Measurements from ENCODE around the gene PACSIN1.

PACSIN1 gene

GRCh38 chr6:34514593-34515472 lies 49.0 kb downstream of the PACSIN1 start:
- no peak for DNase-seq (ENCODE audit: low spot score)

GRCh38 chr6:34515473-34516387 lies 49.9 kb downstream of the PACSIN1 start:
- DNase-seq (ENCODE audit: low spot score) = no peak

DNA sequence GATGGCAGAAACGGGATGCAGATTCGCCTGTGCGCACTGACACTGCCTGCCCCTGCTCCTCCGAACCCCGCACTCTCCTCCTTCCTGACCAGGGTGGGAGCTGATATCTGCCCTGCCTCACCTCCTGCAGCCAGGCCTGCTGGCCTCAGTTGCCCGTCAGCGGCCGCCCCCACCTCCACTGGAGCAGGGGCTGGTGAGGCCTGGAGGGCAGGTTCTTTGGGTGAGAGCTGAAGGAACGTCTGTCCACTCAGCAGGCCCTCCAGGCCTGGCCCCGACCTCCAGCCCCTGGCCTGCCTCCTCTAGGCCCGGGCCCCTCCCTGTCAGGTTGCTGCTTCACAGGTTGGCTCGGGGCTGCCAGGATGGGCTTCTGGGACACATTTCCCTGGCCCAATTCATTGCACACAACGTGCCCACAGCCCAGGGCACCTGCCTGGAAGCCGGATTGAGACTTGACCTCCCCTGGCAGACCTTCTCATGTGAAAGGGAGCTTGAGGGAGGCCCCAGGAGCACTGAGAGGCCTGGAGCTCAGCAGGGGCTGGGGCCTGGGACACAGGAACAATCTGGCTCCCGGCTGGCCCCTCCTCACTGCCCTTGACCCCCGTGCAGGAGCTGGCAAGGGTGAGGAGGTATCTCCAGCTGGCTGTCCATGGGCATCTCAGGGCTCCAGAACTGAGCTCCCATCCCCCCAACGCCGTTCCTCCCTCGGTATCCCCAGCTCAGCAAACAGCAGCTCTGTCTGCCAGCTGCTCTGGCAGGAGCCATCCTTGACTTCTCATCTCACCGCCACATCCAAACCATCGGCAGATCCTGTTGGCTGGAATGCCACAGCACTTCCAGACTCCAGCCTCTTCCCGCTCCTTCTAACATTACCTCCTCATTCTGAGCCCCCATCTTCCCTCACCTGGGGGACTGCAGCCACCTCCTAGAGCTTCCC lies 50.8 kb downstream of the PACSIN1 start:
- no peak for DNase-seq (ENCODE audit: low spot score)

DNA sequence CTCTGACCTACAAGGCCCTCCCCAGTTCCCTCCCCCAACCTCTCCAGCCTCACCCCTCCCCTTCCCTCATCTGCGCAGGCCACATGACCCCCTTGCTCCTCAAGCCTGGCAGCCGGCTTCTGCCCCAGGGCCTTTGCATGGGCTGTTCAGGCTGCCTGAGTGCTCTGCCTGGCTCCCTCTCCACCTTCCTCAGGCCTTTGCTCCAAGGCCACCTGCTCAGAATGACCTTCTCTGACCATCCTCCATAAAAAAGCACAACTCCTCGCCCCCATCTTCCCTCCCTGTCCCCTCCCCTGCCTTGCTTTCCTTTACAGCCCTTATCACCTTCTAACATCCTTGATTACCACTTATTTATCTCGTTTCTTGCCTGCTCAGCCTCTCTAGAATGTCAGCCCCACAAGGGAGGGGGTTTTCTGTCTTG lies 51.6 kb downstream of the PACSIN1 start:
- DNase-seq (ENCODE audit: low spot score) = no peak

- DNase-seq (ENCODE audit: low spot score) = no peak
Observed at GRCh38 chr6:34517966-34518365, 52.1 kb downstream of the PACSIN1 start.

DNA sequence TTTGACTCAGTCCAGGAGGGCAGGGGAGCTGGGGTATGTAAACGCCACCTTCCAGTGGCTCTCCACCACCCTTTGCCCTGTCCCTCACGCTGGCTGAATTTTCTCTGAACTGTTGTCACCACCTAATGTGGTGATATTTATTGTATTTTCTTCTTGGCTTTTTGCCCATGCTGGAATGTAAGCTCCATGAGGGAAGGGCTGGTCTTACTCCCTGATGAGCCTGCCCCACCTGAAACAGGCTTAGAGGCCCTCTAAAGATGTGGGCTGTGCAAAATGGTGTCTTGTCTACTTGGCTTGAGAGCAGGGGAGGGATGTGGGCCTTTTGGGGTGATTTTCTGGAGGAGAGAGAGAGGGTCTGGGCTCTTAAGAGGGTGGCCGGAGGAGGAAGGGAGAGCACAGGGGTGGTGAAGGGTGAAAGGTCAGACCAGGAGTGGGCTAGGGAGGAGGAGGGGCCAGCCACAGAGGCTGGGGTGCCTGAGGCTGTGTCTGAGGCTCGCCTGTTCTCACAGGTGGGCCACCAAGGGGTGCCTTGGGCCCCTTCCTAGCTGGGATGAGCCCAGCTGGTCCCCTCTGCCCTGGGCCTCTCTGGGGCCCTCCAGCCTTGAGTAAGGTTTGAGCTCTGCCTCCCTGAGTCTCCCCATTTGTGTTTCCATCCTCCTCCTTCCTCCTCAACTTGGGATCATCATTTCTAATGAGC lies 52.9 kb downstream of the PACSIN1 start:
- DNase-seq (ENCODE audit: low spot score) = no peak

- no peak for DNase-seq (ENCODE audit: low spot score)
Observed at GRCh38 chr6:34519971-34520644, 54.2 kb downstream of the PACSIN1 start.

GRCh38 chr6:34520645-34521462 lies 55.0 kb downstream of the PACSIN1 start:
- no peak for DNase-seq (ENCODE audit: low spot score)

- no peak for DNase-seq (ENCODE audit: low spot score)
Observed at GRCh38 chr6:34521463-34522285, 55.8 kb downstream of the PACSIN1 start.

- no peak for DNase-seq (ENCODE audit: low spot score)
Observed at GRCh38 chr6:34522761-34523160, 56.9 kb downstream of the PACSIN1 start.

DNA sequence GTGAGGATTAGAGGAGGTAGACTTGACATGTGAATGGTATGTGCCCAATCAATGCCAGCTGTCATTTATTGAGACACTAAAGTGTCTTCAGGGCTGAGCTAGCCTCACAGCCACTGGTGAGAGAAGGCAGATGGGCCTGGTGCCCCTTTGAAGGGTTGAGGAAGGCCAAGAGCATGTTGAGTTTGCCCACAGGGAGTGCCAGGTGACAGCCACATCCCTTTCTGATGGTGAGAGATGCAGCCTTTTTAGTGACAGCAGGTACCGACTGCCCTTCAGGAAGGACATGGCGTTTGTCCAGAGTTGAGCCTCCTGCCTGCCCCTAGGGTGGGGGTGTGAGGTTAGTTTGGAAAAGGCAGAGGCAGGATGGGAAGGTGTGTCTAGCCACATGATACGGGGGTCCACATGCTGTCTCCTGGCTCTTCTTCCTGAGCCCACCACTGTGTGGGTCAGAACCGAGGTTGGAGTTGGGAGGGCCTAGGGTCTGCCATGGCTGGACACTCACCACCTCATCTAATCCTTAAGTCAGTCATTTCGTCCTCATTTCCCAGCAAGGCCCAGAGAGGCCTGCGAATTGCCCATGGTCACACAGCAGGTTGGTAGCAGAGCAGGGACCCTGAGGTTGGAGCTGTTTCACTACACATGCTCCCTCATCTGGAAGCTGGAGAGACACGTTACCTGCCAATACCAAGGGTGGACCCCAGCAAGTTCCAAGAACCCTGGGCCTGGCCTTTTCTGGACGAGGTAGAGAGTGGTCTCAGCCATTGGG lies 57.7 kb downstream of the PACSIN1 start:
- no peak for DNase-seq (ENCODE audit: low spot score)

DNA sequence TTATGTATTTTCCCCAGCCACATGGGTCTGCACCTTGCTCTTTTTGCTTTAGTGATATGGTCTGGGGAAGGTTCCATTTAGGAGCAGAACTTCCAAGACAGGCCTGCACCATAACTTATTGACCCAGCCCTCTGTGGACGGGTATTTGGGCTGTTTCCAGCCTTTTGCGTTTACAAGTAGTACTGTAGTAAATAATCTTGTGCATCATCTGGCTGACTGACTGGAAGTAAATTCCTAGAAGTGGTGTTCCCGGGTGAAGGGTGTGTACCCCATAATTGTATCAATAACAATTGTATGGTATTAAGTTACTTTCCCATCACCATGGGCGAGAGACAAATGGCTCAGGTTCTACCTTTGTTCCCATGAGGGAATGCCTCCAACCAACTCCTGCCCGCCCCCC lies 58.6 kb downstream of the PACSIN1 start:
- no peak for DNase-seq (ENCODE audit: low spot score)

- DNase-seq (ENCODE audit: low spot score) = no peak
Observed at GRCh38 chr6:34524971-34525370, 59.1 kb downstream of the PACSIN1 start.

DNA sequence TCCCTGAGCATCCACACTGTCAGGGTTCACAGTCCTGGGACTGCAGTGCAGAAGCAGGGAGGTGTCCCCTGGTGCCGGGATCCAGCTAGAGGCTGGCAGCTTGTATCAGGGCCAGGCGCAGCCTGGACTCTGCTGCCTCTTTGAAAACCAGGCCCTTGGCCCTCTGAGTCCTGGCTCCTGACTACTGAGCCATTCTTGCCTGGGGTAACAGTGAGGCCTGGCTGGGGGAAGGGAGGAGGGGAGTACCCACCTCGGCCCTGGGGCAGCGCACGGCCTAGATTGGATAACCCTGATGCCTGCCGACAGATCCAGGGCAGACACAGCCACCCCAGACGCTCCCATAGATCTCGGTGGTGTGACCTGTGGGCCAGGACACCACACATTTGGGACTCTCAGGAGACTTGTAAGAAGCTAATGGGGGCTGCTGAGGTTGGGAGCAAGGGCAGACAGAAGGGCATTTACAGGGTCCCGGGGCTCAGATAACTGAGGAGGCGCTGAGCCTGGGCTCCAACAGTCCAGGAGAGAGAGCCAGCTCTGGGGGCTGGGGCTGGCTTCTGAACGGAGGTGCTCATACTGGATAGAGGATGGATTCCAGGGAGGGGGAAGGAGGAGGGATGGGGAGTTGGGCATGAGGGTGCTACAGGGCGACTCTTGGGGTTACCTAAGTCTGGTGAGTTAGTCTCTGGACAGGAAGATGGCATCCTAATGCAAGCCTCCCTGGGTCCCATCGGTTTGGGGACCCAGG lies 59.7 kb downstream of the PACSIN1 start:
- DNase-seq (ENCODE audit: low spot score) = no peak

- no peak for DNase-seq (ENCODE audit: low spot score)
Observed at GRCh38 chr6:34526241-34526972, 60.5 kb downstream of the PACSIN1 start.

DNA sequence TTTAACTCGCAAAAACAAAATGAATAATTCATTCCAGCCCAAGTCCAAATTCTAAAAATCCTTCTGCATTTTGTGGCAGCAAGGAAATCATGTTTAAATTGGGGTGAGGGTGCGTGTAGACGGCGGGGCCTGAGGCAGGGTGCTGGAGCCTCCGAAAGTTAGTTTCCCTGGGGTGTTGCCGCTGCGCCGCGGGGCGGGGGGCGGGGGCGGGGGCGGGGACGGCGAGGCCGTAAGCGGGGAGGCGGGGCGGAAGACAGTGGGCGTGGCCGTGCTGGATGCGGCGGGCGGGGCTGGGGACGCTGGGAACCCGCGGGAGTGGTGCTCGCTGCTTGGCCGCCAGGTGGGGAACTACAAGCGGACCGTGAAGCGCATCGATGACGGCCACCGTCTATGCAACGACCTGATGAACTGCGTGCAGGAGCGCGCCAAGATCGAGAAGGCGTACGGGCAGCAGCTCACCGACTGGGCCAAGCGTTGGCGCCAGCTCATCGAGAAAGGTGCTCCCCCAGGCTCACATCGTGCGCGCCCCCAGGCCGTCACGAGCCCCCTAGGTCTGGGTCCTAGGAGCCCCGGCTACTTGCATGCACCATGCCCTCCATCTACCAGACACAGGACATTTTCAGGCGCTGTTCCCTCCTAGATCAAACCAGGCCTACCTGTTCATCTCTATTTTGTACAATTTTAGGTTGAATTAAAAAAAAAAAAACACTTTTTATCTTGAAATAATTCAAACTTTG lies 61.3 kb downstream of the PACSIN1 start:
- peak; percentile 97 for DNase-seq (ENCODE audit: low spot score)

Measured in germinal center (tissue), 1 donor.